Right lobe of liver (tissue), 4 donors: ENCODE measurements around the gene FITM1.

Experiments used
- POLR2A ChIP-seq: fragments of 450-650 bp; IDR thresholded peaks from one replicate; pipeline ENCODE4 v1.6.1; 2017; ENCODE audit warnings: antibody characterized with exemption, mild to moderate bottlenecking
- TF ChIP-seq, protein P1 (sequence below), 4 donors: fragments of 200-600 bp in 3 of 4; fragments of 450-650 bp in 1 of 4; IDR thresholded peaks; one replicate each; pipeline versions ENCODE4 v1.5.1 to v1.8.0; 2016 to 2022; ENCODE audit warnings: antibody characterized with exemption in 4 of 4, mild to moderate bottlenecking in 2 of 4
- donor health status: DM: no; HTN: no; CAD: no.
- donor health status: DM: no; HTN: no; CAD: no.
- donor health status: DM: no; HTN: yes; CAD: no.

DNA sequence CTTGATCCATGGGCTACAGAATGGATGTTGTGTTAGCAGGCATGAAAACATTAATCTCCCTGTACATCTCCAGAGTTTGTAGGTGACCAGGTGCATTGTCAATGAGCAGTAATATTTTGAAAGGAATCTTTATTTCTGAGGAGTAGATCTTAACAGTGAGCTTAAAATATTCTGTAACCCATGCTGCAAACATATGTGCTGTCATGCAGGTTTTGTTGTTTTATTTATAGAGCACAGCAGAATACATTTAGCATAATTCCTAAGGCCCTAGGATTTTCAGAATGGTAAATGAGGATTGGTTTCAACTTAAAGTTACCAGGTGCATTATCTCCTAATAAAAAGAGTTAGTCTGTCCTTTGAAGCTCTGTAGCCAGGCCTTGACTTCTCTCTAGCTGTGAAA is 3.5 kb upstream of the FITM1 start:
- TF ChIP-seq, protein P1, sequence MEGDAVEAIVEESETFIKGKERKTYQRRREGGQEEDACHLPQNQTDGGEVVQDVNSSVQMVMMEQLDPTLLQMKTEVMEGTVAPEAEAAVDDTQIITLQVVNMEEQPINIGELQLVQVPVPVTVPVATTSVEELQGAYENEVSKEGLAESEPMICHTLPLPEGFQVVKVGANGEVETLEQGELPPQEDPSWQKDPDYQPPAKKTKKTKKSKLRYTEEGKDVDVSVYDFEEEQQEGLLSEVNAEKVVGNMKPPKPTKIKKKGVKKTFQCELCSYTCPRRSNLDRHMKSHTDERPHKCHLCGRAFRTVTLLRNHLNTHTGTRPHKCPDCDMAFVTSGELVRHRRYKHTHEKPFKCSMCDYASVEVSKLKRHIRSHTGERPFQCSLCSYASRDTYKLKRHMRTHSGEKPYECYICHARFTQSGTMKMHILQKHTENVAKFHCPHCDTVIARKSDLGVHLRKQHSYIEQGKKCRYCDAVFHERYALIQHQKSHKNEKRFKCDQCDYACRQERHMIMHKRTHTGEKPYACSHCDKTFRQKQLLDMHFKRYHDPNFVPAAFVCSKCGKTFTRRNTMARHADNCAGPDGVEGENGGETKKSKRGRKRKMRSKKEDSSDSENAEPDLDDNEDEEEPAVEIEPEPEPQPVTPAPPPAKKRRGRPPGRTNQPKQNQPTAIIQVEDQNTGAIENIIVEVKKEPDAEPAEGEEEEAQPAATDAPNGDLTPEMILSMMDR (IDR thresholded peaks at IDR 0.05): no peak
- no peak for TF ChIP-seq POLR2A
